ENCODE measurements around the gene DOCK1.

DOCK1 gene

GRCh38 chr10:127314797-127315196, 409.6 kb downstream of the DOCK1 start:
- Histone ChIP-seq H3K27ac (ENCODE audit: low read length) (no peak overlapping the region), H3K27me3 (ENCODE audit: control insufficient read depth in 1 of 2, insufficient read depth in 2 of 2, low read length in 2 of 2) (no peaks in the 10 kb centered on the region), H3K36me3 (ENCODE audit: control insufficient read depth in 2 of 2, insufficient read depth in 2 of 2, low read length in 2 of 2) (no peaks in the 10 kb centered on the region), H3K9me3 (ENCODE audit: control insufficient read depth in 2 of 2, low read length in 2 of 2) (no peaks in the 10 kb centered on the region), H3K4me3 (ENCODE audit: low read length in 2 of 2) (no peak overlapping the region), H3K9ac (ENCODE audit: low read length in 2 of 2) (no peak overlapping the region), H3K4me1 (ENCODE audit: control insufficient read depth, insufficient read depth, low read length) (no peaks in the 10 kb centered on the region)

- Histone ChIP-seq H3K36me3 (ENCODE audit: control insufficient read depth in 2 of 2, insufficient read depth in 2 of 2, low read length in 2 of 2) (no peaks in the 10 kb centered on the region), H3K27ac (ENCODE audit: low read length) (no peak overlapping the region), H3K27me3 (ENCODE audit: control insufficient read depth in 1 of 2, insufficient read depth in 2 of 2, low read length in 2 of 2) (no peaks in the 10 kb centered on the region), H3K9me3 (ENCODE audit: control insufficient read depth in 2 of 2, low read length in 2 of 2) (no peaks in the 10 kb centered on the region), H3K4me1 (ENCODE audit: control insufficient read depth, insufficient read depth, low read length) (no peaks in the 10 kb centered on the region), H3K9ac (ENCODE audit: low read length in 2 of 2) (no peak overlapping the region), H3K4me3 (ENCODE audit: low read length in 2 of 2) (no peak overlapping the region)
These were observed 410.7 kb downstream of the DOCK1 start for GRCh38 chr10:127315888-127316287.

- H3K27ac ChIP-seq (ENCODE audit: low read length) = no peak overlapping the region
- H3K9me3 ChIP-seq (ENCODE audit: control insufficient read depth in 2 of 2, low read length in 2 of 2) = no peaks in the 10 kb centered on the region
- H3K4me3 ChIP-seq (ENCODE audit: low read length in 2 of 2) = no peak overlapping the region
- H3K36me3 ChIP-seq (ENCODE audit: control insufficient read depth in 2 of 2, insufficient read depth in 2 of 2, low read length in 2 of 2) = no peaks in the 10 kb centered on the region
- no peaks in the 10 kb centered on the region for H3K27me3 ChIP-seq (ENCODE audit: control insufficient read depth in 1 of 2, insufficient read depth in 2 of 2, low read length in 2 of 2)
- no peak overlapping the region for H3K9ac ChIP-seq (ENCODE audit: low read length in 2 of 2)
- H3K4me1 ChIP-seq (ENCODE audit: control insufficient read depth, insufficient read depth, low read length) = no peaks in the 10 kb centered on the region
These were observed 413.2 kb downstream of the DOCK1 start for GRCh38 chr10:127318396-127318795.

GRCh38 chr10:127319271-127319670, 414.0 kb downstream of the DOCK1 start:
- H3K4me1 ChIP-seq (ENCODE audit: control insufficient read depth, insufficient read depth, low read length) = no peaks in the 10 kb centered on the region
- H3K27me3 ChIP-seq (ENCODE audit: control insufficient read depth in 1 of 2, insufficient read depth in 2 of 2, low read length in 2 of 2) = no peaks in the 10 kb centered on the region
- H3K9ac ChIP-seq (ENCODE audit: low read length in 2 of 2) = no peak overlapping the region
- H3K36me3 ChIP-seq (ENCODE audit: control insufficient read depth in 2 of 2, insufficient read depth in 2 of 2, low read length in 2 of 2) = no peaks in the 10 kb centered on the region
- H3K4me3 ChIP-seq (ENCODE audit: low read length in 2 of 2) = no peak overlapping the region
- H3K9me3 ChIP-seq (ENCODE audit: control insufficient read depth in 2 of 2, low read length in 2 of 2) = no peaks in the 10 kb centered on the region
- H3K27ac ChIP-seq (ENCODE audit: low read length) = no peak overlapping the region

- no peaks in the 10 kb centered on the region for H3K36me3 ChIP-seq (ENCODE audit: control insufficient read depth in 2 of 2, insufficient read depth in 2 of 2, low read length in 2 of 2)
- no peak overlapping the region for H3K9ac ChIP-seq (ENCODE audit: low read length in 2 of 2)
- H3K27me3 ChIP-seq (ENCODE audit: control insufficient read depth in 1 of 2, insufficient read depth in 2 of 2, low read length in 2 of 2) = no peaks in the 10 kb centered on the region
- H3K9me3 ChIP-seq (ENCODE audit: control insufficient read depth in 2 of 2, low read length in 2 of 2) = no peaks in the 10 kb centered on the region
- no peaks in the 10 kb centered on the region for H3K4me1 ChIP-seq (ENCODE audit: control insufficient read depth, insufficient read depth, low read length)
- no peak overlapping the region for H3K27ac ChIP-seq (ENCODE audit: low read length)
- H3K4me3 ChIP-seq (ENCODE audit: low read length in 2 of 2) = no peak overlapping the region
These were observed 414.5 kb downstream of the DOCK1 start for GRCh38 chr10:127319691-127320090.

- H3K27me3 ChIP-seq (ENCODE audit: control insufficient read depth in 1 of 2, insufficient read depth in 2 of 2, low read length in 2 of 2) = no peaks in the 10 kb centered on the region
- no peak overlapping the region for H3K9ac ChIP-seq (ENCODE audit: low read length in 2 of 2)
- no peaks in the 10 kb centered on the region for H3K4me1 ChIP-seq (ENCODE audit: control insufficient read depth, insufficient read depth, low read length)
- H3K27ac ChIP-seq (ENCODE audit: low read length) = no peak overlapping the region
- no peaks in the 10 kb centered on the region for H3K9me3 ChIP-seq (ENCODE audit: control insufficient read depth in 2 of 2, low read length in 2 of 2)
- H3K4me3 ChIP-seq (ENCODE audit: low read length in 2 of 2) = no peak overlapping the region
- H3K36me3 ChIP-seq (ENCODE audit: control insufficient read depth in 2 of 2, insufficient read depth in 2 of 2, low read length in 2 of 2) = no peaks in the 10 kb centered on the region
These were observed 414.9 kb downstream of the DOCK1 start for GRCh38 chr10:127320176-127320575.

- H3K36me3 ChIP-seq (ENCODE audit: control insufficient read depth in 2 of 2, insufficient read depth in 2 of 2, low read length in 2 of 2) = no peaks in the 10 kb centered on the region
- no peaks in the 10 kb centered on the region for H3K27me3 ChIP-seq (ENCODE audit: control insufficient read depth in 1 of 2, insufficient read depth in 2 of 2, low read length in 2 of 2)
- no peak overlapping the region for H3K4me3 ChIP-seq (ENCODE audit: low read length in 2 of 2)
- H3K9ac ChIP-seq (ENCODE audit: low read length in 2 of 2) = no peak overlapping the region
- H3K9me3 ChIP-seq (ENCODE audit: control insufficient read depth in 2 of 2, low read length in 2 of 2) = no peaks in the 10 kb centered on the region
- no peaks in the 10 kb centered on the region for H3K4me1 ChIP-seq (ENCODE audit: control insufficient read depth, insufficient read depth, low read length)
- no peak overlapping the region for H3K27ac ChIP-seq (ENCODE audit: low read length)
These were observed 417.1 kb downstream of the DOCK1 start for GRCh38 chr10:127322286-127322685.

GRCh38 chr10:127325506-127325905, 420.3 kb downstream of the DOCK1 start:
- Histone ChIP-seq H3K27ac (ENCODE audit: low read length) (no peak overlapping the region), H3K9me3 (ENCODE audit: control insufficient read depth in 2 of 2, low read length in 2 of 2) (no peaks in the 10 kb centered on the region), H3K4me1 (ENCODE audit: control insufficient read depth, insufficient read depth, low read length) (no peaks in the 10 kb centered on the region), H3K4me3 (ENCODE audit: low read length in 2 of 2) (no peak overlapping the region), H3K36me3 (ENCODE audit: control insufficient read depth in 2 of 2, insufficient read depth in 2 of 2, low read length in 2 of 2) (no peaks in the 10 kb centered on the region), H3K27me3 (ENCODE audit: control insufficient read depth in 1 of 2, insufficient read depth in 2 of 2, low read length in 2 of 2) (no peaks in the 10 kb centered on the region), H3K9ac (ENCODE audit: low read length in 2 of 2) (no peak overlapping the region)

GRCh38 chr10:127326883-127327282, 421.7 kb downstream of the DOCK1 start:
- no peaks in the 10 kb centered on the region for H3K27me3 ChIP-seq (ENCODE audit: control insufficient read depth in 1 of 2, insufficient read depth in 2 of 2, low read length in 2 of 2)

GRCh38 chr10:127331696-127332095, 426.5 kb downstream of the DOCK1 start:
- Histone ChIP-seq H3K27ac (ENCODE audit: low read length) (no peak overlapping the region), H3K4me3 (ENCODE audit: low read length in 2 of 2) (no peak overlapping the region)

More at GRCh38 chr10:127326883-127327282, 421.7 kb downstream of the DOCK1 start:
- Histone ChIP-seq H3K4me3 (ENCODE audit: low read length in 2 of 2) (no peak overlapping the region), H3K36me3 (ENCODE audit: control insufficient read depth in 2 of 2, insufficient read depth in 2 of 2, low read length in 2 of 2) (no peaks in the 10 kb centered on the region), H3K4me1 (ENCODE audit: control insufficient read depth, insufficient read depth, low read length) (no peaks in the 10 kb centered on the region), H3K9ac (ENCODE audit: low read length in 2 of 2) (no peak overlapping the region), H3K9me3 (ENCODE audit: control insufficient read depth in 2 of 2, low read length in 2 of 2) (no peaks in the 10 kb centered on the region), H3K27ac (ENCODE audit: low read length) (no peak overlapping the region)

GRCh38 chr10:127332631-127333030, 427.4 kb downstream of the DOCK1 start:
- Histone ChIP-seq H3K9me3 (ENCODE audit: control insufficient read depth in 2 of 2, low read length in 2 of 2) (no peaks in the 10 kb centered on the region), H3K27me3 (ENCODE audit: control insufficient read depth in 1 of 2, insufficient read depth in 2 of 2, low read length in 2 of 2) (no peaks in the 10 kb centered on the region), H3K27ac (ENCODE audit: low read length) (no peak overlapping the region), H3K4me3 (ENCODE audit: low read length in 2 of 2) (no peak overlapping the region), H3K9ac (ENCODE audit: low read length in 2 of 2) (no peak overlapping the region), H3K36me3 (ENCODE audit: control insufficient read depth in 2 of 2, insufficient read depth in 2 of 2, low read length in 2 of 2) (no peaks in the 10 kb centered on the region), H3K4me1 (ENCODE audit: control insufficient read depth, insufficient read depth, low read length) (no peaks in the 10 kb centered on the region)

More at GRCh38 chr10:127331696-127332095, 426.5 kb downstream of the DOCK1 start:
- no peaks in the 10 kb centered on the region for H3K9me3 ChIP-seq (ENCODE audit: control insufficient read depth in 2 of 2, low read length in 2 of 2)
- no peak overlapping the region for H3K9ac ChIP-seq (ENCODE audit: low read length in 2 of 2)
- no peaks in the 10 kb centered on the region for H3K27me3 ChIP-seq (ENCODE audit: control insufficient read depth in 1 of 2, insufficient read depth in 2 of 2, low read length in 2 of 2)
- H3K36me3 ChIP-seq (ENCODE audit: control insufficient read depth in 2 of 2, insufficient read depth in 2 of 2, low read length in 2 of 2) = no peaks in the 10 kb centered on the region
- H3K4me1 ChIP-seq (ENCODE audit: control insufficient read depth, insufficient read depth, low read length) = no peaks in the 10 kb centered on the region
